Measurements from ENCODE around the gene TSR1. TPM values are rescaled to one million over a fixed set of nuclear protein-coding genes. Genes with fewer than 3 reads are reported as not detected.

Gene TSR1
- total RNA-seq, 1 experiment from 2014 or later, result 74.3 TPM

DNA sequence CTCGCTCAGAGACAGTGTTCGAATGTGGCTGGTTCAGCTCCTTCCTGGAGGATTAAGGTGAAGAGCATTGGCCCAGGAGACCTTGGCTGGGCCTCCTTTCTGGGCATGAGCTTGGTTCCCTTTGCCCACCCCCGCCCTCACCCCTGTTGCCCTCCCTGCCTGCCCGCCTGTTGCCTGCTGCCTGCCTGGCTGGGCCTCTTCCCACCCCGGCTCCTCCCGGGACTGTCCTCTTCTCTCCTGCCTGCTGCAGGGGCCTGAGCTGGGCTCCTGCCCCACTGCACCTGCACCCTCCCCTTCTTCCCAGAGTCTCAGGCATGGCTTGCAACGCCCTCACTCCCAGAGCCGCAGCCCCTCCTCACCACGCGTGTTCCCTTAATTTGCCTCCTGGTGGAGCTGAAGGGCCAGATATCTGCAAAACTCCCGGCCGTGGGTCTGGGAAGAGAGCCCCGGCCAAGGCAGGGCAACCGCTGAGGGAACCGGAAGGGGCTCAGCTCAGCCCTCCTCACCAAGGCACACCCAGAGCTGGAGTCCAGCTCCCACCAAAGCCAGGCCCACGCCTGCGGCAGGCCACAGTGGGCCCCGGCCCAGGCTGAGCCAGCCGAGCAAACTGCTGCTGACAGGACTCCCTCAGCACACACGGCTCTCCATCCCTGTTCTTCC lies 33.4 kb upstream of the TSR1 start:
- TF ChIP-seq ZNF121 (CRISPR knock-in tag; IDR thresholded peaks at IDR 0.05) (peak; percentile 85), ZNF423 (CRISPR knock-in tag; IDR thresholded peaks at IDR 0.05) (no peak), NFE2L1 (CRISPR knock-in tag; IDR thresholded peaks at IDR 0.05) (0 out of 2 replicates have a peak, but pooled peaks have one; percentile 23)
- TF ChIP-seq, protein P1, sequence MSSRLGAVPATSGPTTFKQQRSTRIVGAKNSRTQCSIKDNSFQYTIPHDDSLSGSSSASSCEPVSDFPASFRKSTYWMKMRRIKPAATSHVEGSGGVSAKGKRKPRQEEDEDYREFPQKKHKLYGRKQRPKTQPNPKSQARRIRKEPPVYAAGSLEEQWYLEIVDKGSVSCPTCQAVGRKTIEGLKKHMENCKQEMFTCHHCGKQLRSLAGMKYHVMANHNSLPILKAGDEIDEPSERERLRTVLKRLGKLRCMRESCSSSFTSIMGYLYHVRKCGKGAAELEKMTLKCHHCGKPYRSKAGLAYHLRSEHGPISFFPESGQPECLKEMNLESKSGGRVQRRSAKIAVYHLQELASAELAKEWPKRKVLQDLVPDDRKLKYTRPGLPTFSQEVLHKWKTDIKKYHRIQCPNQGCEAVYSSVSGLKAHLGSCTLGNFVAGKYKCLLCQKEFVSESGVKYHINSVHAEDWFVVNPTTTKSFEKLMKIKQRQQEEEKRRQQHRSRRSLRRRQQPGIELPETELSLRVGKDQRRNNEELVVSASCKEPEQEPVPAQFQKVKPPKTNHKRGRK (CRISPR knock-in tag; IDR thresholded peaks at IDR 0.05; ENCODE audit: borderline replicate concordance), result no peak
- Mint-ChIP-seq H3K4me3 (no peak overlapping the region), H3K9me3 (no peaks in the 10 kb centered on the region), H3K4me1 (peaks cover 12% of the 10 kb centered on the region), H3K27me3 (ENCODE audit: low read depth) (no peaks in the 10 kb centered on the region), H3K36me3 (no peaks in the 10 kb centered on the region), H3K27ac (peak overlapping the region; percentile 80)
- POLR2A ChIA-PET, result interaction anchor here (0.5 to 1.1 kb wide), 5 partner anchors 21 to 1842 kb away, joined by 3 to 5 read pairs (median 3); partner anchors contain the start of gene TSR1
- ATAC-seq, result peak; percentile 71
- DNase-seq (ENCODE audit: low spot score), result peak; percentile 64
- CTCF ChIA-PET, result interaction anchor here (0.6 to 5.2 kb wide), 19 partner anchors 9 to 337 kb away, joined by 3 to 67 read pairs (median 4); partner anchors contain the start of genes HIC1, SGSM2 and TSR1

DNA sequence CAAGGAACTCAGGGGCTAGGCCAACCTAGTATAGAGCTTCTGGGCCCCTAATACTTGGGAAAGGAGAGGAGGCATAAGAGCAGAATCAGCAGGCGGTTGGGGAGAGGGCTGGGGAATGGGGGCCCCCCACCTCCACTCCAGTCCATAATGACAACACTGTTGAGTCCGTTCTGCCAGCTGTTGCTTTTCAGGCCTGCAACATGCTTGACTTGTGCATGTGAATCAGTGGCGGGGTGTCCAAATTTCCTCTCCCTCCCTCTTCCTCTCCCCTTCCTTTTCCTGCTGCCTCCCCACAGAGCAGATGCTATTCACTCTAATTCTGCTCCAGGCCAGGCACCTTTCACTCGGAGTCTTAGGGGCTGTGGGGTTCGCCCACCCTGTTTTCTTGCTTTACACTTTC lies 32.8 kb upstream of the TSR1 start:
- TF ChIP-seq, protein P2, sequence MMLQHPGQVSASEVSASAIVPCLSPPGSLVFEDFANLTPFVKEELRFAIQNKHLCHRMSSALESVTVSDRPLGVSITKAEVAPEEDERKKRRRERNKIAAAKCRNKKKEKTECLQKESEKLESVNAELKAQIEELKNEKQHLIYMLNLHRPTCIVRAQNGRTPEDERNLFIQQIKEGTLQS (CRISPR knock-in tag; conservative IDR thresholded peaks at IDR 0.05), result no peak
- ATAC-seq (no peak), DNase-seq (ENCODE audit: low spot score) (no peak)
- Mint-ChIP-seq H3K4me1 (peaks cover 12% of the 10 kb centered on the region), H3K9me3 (no peaks in the 10 kb centered on the region), H3K36me3 (no peaks in the 10 kb centered on the region), H3K27ac (no peak overlapping the region), H3K27me3 (ENCODE audit: low read depth) (no peaks in the 10 kb centered on the region), H3K4me3 (no peak overlapping the region)
- CTCF ChIA-PET, result interaction anchor here (0.6 to 5.2 kb wide), 13 partner anchors 8 to 330 kb away, joined by 3 to 67 read pairs (median 7); partner anchors contain the start of genes HIC1, SGSM2 and TSR1
- POLR2A ChIA-PET, result no interaction called here

DNA sequence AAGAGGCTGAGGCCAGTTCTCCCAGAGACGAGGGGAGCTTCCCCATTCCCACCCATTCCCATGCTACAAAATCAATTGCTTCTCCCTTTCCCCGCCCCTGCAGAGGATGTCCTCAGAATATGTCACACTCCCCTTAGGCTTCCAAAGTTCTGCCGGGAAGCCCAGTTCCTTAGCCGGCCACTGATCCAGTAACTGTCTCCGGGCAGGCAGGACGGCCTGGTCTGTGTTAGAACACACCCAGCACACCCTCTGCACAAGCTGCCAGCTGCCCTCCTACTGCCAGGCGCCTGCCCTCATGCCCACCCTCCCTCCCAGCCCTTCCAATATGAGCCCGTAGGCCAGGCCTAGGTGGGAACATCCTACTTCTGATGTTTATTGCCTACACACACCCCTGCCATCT lies 32.1 kb upstream of the TSR1 start:
- Mint-ChIP-seq H3K27me3 (ENCODE audit: low read depth) (no peaks in the 10 kb centered on the region), H3K27ac (no peak overlapping the region), H3K4me3 (no peak overlapping the region), H3K36me3 (no peaks in the 10 kb centered on the region), H3K4me1 (peaks cover 12% of the 10 kb centered on the region), H3K9me3 (no peaks in the 10 kb centered on the region)
- DNase-seq (ENCODE audit: low spot score), result no peak
- ChIA-PET CTCF (interaction anchor here (0.8 to 5.2 kb wide), 6 partner anchors 13 to 53 kb away, joined by 3 to 67 read pairs (median 36); partner anchors contain the start of genes SGSM2 and TSR1), POLR2A (no interaction called here)
- TF ChIP-seq JUN (CRISPR knock-in tag; IDR thresholded peaks at IDR 0.05) (no peak), CBFB (CRISPR knock-in tag; IDR thresholded peaks at IDR 0.05; ENCODE audit: low read depth) (no peak), ZNF263 (CRISPR knock-in tag; IDR thresholded peaks at IDR 0.05; ENCODE audit: low read depth) (no peak), ZBTB21 (CRISPR knock-in tag; IDR thresholded peaks at IDR 0.05; ENCODE audit: borderline replicate concordance) (no peak), NR2C2 (CRISPR knock-in tag; IDR thresholded peaks at IDR 0.05) (no peak), ATF1 (CRISPR knock-in tag; IDR thresholded peaks at IDR 0.05) (no peak), NR1H2 (CRISPR knock-in tag; IDR thresholded peaks at IDR 0.05) (no peak)
- TF ChIP-seq, protein P3, sequence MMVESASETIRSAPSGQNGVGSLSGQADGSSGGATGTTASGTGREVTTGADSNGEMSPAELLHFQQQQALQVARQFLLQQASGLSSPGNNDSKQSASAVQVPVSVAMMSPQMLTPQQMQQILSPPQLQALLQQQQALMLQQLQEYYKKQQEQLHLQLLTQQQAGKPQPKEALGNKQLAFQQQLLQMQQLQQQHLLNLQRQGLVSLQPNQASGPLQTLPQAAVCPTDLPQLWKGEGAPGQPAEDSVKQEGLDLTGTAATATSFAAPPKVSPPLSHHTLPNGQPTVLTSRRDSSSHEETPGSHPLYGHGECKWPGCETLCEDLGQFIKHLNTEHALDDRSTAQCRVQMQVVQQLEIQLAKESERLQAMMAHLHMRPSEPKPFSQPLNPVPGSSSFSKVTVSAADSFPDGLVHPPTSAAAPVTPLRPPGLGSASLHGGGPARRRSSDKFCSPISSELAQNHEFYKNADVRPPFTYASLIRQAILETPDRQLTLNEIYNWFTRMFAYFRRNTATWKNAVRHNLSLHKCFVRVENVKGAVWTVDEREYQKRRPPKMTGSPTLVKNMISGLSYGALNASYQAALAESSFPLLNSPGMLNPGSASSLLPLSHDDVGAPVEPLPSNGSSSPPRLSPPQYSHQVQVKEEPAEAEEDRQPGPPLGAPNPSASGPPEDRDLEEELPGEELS (CRISPR knock-in tag; IDR thresholded peaks at IDR 0.05), result no peak
- TF ChIP-seq, protein P4, sequence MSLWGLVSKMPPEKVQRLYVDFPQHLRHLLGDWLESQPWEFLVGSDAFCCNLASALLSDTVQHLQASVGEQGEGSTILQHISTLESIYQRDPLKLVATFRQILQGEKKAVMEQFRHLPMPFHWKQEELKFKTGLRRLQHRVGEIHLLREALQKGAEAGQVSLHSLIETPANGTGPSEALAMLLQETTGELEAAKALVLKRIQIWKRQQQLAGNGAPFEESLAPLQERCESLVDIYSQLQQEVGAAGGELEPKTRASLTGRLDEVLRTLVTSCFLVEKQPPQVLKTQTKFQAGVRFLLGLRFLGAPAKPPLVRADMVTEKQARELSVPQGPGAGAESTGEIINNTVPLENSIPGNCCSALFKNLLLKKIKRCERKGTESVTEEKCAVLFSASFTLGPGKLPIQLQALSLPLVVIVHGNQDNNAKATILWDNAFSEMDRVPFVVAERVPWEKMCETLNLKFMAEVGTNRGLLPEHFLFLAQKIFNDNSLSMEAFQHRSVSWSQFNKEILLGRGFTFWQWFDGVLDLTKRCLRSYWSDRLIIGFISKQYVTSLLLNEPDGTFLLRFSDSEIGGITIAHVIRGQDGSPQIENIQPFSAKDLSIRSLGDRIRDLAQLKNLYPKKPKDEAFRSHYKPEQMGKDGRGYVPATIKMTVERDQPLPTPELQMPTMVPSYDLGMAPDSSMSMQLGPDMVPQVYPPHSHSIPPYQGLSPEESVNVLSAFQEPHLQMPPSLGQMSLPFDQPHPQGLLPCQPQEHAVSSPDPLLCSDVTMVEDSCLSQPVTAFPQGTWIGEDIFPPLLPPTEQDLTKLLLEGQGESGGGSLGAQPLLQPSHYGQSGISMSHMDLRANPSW (CRISPR knock-in tag; conservative IDR thresholded peaks at IDR 0.05; ENCODE audit: low read depth), result no peak
- TF ChIP-seq, protein P5, sequence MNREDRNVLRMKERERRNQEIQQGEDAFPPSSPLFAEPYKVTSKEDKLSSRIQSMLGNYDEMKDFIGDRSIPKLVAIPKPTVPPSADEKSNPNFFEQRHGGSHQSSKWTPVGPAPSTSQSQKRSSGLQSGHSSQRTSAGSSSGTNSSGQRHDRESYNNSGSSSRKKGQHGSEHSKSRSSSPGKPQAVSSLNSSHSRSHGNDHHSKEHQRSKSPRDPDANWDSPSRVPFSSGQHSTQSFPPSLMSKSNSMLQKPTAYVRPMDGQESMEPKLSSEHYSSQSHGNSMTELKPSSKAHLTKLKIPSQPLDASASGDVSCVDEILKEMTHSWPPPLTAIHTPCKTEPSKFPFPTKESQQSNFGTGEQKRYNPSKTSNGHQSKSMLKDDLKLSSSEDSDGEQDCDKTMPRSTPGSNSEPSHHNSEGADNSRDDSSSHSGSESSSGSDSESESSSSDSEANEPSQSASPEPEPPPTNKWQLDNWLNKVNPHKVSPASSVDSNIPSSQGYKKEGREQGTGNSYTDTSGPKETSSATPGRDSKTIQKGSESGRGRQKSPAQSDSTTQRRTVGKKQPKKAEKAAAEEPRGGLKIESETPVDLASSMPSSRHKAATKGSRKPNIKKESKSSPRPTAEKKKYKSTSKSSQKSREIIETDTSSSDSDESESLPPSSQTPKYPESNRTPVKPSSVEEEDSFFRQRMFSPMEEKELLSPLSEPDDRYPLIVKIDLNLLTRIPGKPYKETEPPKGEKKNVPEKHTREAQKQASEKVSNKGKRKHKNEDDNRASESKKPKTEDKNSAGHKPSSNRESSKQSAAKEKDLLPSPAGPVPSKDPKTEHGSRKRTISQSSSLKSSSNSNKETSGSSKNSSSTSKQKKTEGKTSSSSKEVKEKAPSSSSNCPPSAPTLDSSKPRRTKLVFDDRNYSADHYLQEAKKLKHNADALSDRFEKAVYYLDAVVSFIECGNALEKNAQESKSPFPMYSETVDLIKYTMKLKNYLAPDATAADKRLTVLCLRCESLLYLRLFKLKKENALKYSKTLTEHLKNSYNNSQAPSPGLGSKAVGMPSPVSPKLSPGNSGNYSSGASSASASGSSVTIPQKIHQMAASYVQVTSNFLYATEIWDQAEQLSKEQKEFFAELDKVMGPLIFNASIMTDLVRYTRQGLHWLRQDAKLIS (CRISPR knock-in tag; IDR thresholded peaks at IDR 0.05; ENCODE audit: borderline replicate concordance), result no peak
- no peak for ATAC-seq
